Body of pancreas (tissue), 4 donors: ENCODE data around the gene SYT8. TPM values are rescaled to one million over a fixed set of nuclear protein-coding genes. Genes with fewer than 3 reads are reported as not detected.
A peak's percentile ranks its signal among the peaks of the same experiment; 100 is the strongest.

Experiments used
- ATAC-seq: fragments of 150-250 bp; one replicate; pipeline ENCODE4 v1.9.1; 2016
- DNase-seq, 4 donors: peaks; one replicate each; pipeline ENCODE4 v3.0.0-alpha.2; 2019
- H3K27ac ChIP-seq, 4 donors: fragments of 200-600 bp; sonication (generic); 1 replicate in 3 of 4; 2 replicates in 1 of 4; pipeline versions ENCODE4 v1.5.1 to v1.6.1; 2016 to 2019; ENCODE audit warnings: mild to moderate bottlenecking in 1 of 4, mixed read lengths in 1 of 4, moderate library complexity in 1 of 4
- H3K27me3 ChIP-seq, 2 donors: fragments of 200-600 bp; sonication (generic); one replicate each; pipeline ENCODE4 v1.6.0; 2016; ENCODE audit warnings: mild to moderate bottlenecking in 1 of 2
- H3K36me3 ChIP-seq, 2 donors: fragments of 200-600 bp; sonication (generic); replicated peaks in 1 of 2; 2 replicates each; pipeline ENCODE4 v1.5.1; 2016; ENCODE audit warnings: low read depth in 2 of 2; ENCODE audit not compliant: insufficient read depth in 1 of 2
- H3K4me1 ChIP-seq: fragments of 200-600 bp; sonication (generic); one replicate; pipeline ENCODE4 v1.6.0; 2016
- H3K4me3 ChIP-seq, 2 donors: fragments of 200-600 bp; sonication (generic); 1 replicate in 1 of 2; 2 replicates in 1 of 2; pipeline ENCODE4 v1.5.1; 2016 to 2019
- H3K9me3 ChIP-seq, 3 donors: fragments of 200-600 bp; sonication (generic); 1 replicate in 2 of 3; 2 replicates in 1 of 3; pipeline ENCODE4 v1.5.1; 2016
- POLR2A ChIP-seq, 3 donors: fragments of 450-650 bp; IDR thresholded peaks; one replicate each; pipeline ENCODE4 v1.6.1; 2016; ENCODE audit warnings: antibody characterized with exemption in 3 of 3, mild to moderate bottlenecking in 2 of 3
- WGBS, 2 donors: methylation state at CpG; one replicate each; pipeline ENCODE4 v1.1.5; 2017; 5-methylcytosine and 5-hydroxymethylcytosine counted together
- intact Hi-C: fragments of 100-400 bp; cut with DNase I; formaldehyde crosslinking; loops from one replicate; pipeline ENCODE4 v1.15.1; 2023
- total RNA-seq, 2 donors: library from RNA; depleted of rRNA; stranded (reverse); fragments of >200 nt; gene quantifications; one replicate each; pipeline ENCODE4 v1.1.0, GENCODE V29; 2016
- TF ChIP-seq, protein P1 (sequence below), 7 experiments: fragments of 450-650 bp in 4 of 7; fragments of 200-600 bp in 3 of 7; sonication (generic) in 3 of 7; IDR thresholded peaks; one replicate each; pipeline ENCODE4 v1.5.1; 2016 to 2019; ENCODE audit warnings: antibody characterized with exemption in 7 of 7

Gene SYT8
- total RNA-seq, 2 donors from 2014 or later: 6.0 to 32.6 TPM

DNA sequence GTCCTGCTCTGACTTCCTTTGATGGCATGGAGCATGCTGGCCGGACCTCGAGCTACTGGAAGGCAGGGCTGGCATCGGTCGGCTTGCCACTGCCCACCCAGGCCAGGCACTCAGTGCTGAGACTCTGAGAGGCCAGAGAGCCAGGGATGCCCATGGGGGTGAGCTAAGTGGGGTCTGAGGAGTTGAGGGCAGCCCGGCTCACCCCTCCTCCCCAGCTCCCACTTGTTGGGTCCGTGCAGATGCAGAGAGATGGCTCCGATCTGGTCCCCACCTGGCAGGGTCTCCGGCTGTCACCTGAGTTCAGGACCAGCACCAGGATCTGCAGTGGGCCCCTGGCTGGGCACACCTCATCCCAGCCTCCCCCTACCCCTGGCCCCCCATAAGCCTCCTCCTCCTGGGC, 31.4 kb downstream of the SYT8 start:
- TF ChIP-seq, protein P1, sequence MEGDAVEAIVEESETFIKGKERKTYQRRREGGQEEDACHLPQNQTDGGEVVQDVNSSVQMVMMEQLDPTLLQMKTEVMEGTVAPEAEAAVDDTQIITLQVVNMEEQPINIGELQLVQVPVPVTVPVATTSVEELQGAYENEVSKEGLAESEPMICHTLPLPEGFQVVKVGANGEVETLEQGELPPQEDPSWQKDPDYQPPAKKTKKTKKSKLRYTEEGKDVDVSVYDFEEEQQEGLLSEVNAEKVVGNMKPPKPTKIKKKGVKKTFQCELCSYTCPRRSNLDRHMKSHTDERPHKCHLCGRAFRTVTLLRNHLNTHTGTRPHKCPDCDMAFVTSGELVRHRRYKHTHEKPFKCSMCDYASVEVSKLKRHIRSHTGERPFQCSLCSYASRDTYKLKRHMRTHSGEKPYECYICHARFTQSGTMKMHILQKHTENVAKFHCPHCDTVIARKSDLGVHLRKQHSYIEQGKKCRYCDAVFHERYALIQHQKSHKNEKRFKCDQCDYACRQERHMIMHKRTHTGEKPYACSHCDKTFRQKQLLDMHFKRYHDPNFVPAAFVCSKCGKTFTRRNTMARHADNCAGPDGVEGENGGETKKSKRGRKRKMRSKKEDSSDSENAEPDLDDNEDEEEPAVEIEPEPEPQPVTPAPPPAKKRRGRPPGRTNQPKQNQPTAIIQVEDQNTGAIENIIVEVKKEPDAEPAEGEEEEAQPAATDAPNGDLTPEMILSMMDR (IDR thresholded peaks at IDR 0.05): no peak
- no peak for TF ChIP-seq POLR2A (IDR thresholded peaks at IDR 0.05)
- peaks cover 44% of the 10 kb centered on the region for H3K4me1 ChIP-seq
- H3K36me3 ChIP-seq: no peaks in the 10 kb centered on the region
- WGBS, 2 donors: 94 to 97% methylated on average over 3 to 8 of the region's 8 CpGs
- DNase-seq: no peak
- H3K27me3 ChIP-seq: no peaks in the 10 kb centered on the region
- intact Hi-C loops: no loop called here
- H3K27ac ChIP-seq: no peak overlapping the region
- no peak for ATAC-seq
- no peak overlapping the region for H3K4me3 ChIP-seq
- H3K9me3 ChIP-seq: no peaks in the 10 kb centered on the region

DNA sequence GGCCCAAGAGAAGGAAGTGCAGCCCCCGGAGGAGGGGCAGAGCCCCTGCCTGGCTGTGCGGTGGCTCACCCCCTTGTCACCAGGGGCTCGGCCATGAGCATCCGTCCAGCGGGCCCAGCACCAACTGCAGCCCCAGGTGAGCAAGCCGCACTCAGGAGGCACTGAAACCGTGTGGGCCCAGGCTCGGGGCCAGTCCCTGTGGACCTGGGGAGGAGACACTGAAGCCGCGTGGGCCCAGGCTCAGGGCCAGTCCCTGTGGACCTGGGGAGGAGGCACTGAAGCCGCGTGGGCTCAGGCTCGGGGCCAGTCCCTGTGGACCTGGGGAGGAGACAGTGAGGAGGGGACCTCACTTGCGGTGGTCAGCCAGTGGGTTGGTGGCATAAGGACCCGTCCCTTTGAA, 32.0 kb downstream of the SYT8 start:
- Histone ChIP-seq H3K27me3 (no peaks in the 10 kb centered on the region), H3K4me1 (peaks cover 45% of the 10 kb centered on the region), H3K27ac (no peak overlapping the region), H3K9me3 (no peaks in the 10 kb centered on the region), H3K4me3 (no peak overlapping the region), H3K36me3 (no peaks in the 10 kb centered on the region)
- DNase-seq (no peak), ATAC-seq (no peak)
- WGBS, 2 donors: 80 to 83% methylated on average over 4 to 13 of the region's 15 CpGs
- intact Hi-C loops: no loop called here
- TF ChIP-seq, protein P1 (IDR thresholded peaks at IDR 0.05): no peak
- TF ChIP-seq POLR2A (IDR thresholded peaks at IDR 0.05): no peak

DNA sequence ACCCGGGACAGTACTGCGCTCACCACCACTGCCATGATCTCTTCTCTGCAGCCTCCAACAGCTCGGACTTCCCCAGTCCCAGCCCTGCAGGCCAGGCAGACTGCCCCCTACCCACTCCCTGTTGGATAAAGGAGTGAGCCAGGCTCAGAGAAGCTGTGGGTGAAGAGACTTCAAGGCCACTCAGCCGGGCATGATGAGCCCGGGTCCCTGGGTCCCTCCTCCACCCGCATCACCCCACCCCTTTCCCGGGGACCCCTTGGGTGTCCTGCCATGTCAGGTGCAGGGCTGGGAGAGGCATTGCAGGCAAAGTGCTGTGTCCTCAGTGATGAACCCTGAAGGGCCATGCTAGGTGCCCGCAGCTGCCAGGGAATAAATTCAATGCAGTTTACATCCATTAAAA, 32.6 kb downstream of the SYT8 start:
- TF ChIP-seq, protein P1 (IDR thresholded peaks at IDR 0.05): no peak
- TF ChIP-seq POLR2A (IDR thresholded peaks at IDR 0.05): no peak
- Histone ChIP-seq H3K36me3 (no peaks in the 10 kb centered on the region), H3K27me3 (no peaks in the 10 kb centered on the region), H3K4me1 (peaks cover 43% of the 10 kb centered on the region), H3K4me3 (no peak overlapping the region), H3K27ac (no peak overlapping the region), H3K9me3 (no peaks in the 10 kb centered on the region)
- intact Hi-C loops: no loop called here
- ATAC-seq: no peak
- no peak for DNase-seq
- whole genome bisulfite sequencing, 2 donors: 64 to 75% methylated on average over 2 to 8 of the region's 8 CpGs

DNA sequence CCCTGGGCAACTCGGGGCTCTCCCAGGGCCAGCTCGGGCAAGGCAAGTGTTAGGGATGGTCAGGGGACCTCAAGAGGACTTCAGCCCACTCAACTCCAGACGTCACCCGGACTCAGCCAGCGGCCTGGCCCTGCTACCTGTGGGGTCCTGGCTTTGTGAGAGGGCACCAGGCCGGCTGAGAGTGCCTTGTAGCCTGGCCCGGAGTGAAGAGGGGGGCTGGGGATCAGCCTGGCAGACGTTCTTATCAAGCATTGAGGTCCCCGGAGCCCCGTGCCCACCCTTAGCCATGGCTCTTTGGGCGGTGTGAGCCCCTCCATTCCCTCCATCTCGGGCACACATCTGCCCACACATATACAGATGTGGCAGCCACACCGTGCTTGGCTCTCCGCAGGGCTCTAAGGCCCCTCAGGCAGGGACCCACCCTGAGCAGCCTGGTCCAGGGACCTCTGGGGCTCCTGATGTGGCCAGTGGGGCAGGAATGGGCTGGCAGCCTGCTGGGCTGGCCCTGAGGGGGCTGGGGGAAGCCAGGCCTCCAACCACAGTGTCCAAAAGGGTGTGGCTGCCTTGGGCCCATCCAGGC, 33.4 kb downstream of the SYT8 start:
- no peaks in the 10 kb centered on the region for H3K36me3 ChIP-seq
- no peaks in the 10 kb centered on the region for H3K9me3 ChIP-seq
- H3K4me3 ChIP-seq: no peak overlapping the region
- H3K4me1 ChIP-seq: peaks cover 35% of the 10 kb centered on the region
- H3K27me3 ChIP-seq: no peaks in the 10 kb centered on the region
- H3K27ac ChIP-seq: no peak overlapping the region
- DNase-seq (no peak), ATAC-seq (no peak)
- TF ChIP-seq, protein P1 (IDR thresholded peaks at IDR 0.05): no peak
- TF ChIP-seq POLR2A (IDR thresholded peaks at IDR 0.05): no peak
- intact Hi-C loops: no loop called here
- WGBS, 2 donors: 81 to 85% methylated on average over 6 to 14 of the region's 14 CpGs

DNA sequence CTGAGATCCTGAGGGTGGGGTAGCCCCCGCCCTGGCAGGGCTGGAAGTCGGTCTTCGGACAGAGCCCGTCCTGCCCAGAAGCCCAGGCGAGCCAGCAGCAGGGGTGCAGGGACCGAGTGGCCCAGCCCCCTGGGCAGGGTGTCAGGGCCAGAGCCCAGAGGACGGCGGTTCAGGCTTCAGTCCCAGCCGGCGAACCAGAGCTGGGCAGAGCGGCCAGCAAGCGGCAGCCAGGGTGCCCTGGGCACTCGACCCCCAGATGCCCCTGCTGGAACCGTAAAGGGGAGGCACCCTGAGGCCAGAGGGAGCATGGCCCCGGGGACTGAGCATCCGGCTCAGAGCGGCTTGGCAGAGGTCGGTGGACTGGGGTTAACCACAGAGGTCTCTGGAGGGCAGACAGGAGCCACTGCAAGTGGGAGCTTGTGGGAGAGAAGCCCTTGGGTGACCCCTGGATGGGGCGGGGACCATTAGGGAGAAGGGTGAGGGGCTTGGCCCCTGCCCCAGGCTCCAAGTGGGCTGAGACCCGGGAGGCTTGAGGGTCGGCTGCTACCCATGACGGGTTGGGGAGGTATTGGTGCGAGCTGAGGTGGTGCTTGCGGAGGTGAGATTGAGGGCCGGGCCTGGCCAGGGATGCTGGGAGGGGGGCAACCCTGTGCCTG, 34.0 kb downstream of the SYT8 start:
- Histone ChIP-seq H3K4me3 (no peak overlapping the region), H3K27me3 (no peaks in the 10 kb centered on the region), H3K27ac (peak overlapping the region in 1 of 4 donors; percentile 13), H3K4me1 (peaks cover 29% of the 10 kb centered on the region), H3K36me3 (no peaks in the 10 kb centered on the region), H3K9me3 (no peaks in the 10 kb centered on the region)
- TF ChIP-seq, protein P1 (IDR thresholded peaks at IDR 0.05): no peak
- TF ChIP-seq POLR2A (IDR thresholded peaks at IDR 0.05): no peak
- ATAC-seq (no peak), DNase-seq (no peak)
- intact Hi-C loops: no loop called here
- 76 to 87% methylated on average over 11 to 25 of the region's 25 CpGs for WGBS, 2 donors
